ENCODE data around the gene SLC2A11. TPM values are rescaled to one million over a fixed set of nuclear protein-coding genes. Genes with fewer than 3 reads are reported as not detected.
A peak's percentile ranks its signal among the peaks of the same experiment; 100 is the strongest.
"Not testable (repeated sequence)": the region's sequence is repeated elsewhere in the genome, so short reads cannot be mapped to it uniquely, and the experiment has no call there.

SLC2A11 gene
- total RNA-seq, 1 experiment from 2014 or later, result not detected

DNA sequence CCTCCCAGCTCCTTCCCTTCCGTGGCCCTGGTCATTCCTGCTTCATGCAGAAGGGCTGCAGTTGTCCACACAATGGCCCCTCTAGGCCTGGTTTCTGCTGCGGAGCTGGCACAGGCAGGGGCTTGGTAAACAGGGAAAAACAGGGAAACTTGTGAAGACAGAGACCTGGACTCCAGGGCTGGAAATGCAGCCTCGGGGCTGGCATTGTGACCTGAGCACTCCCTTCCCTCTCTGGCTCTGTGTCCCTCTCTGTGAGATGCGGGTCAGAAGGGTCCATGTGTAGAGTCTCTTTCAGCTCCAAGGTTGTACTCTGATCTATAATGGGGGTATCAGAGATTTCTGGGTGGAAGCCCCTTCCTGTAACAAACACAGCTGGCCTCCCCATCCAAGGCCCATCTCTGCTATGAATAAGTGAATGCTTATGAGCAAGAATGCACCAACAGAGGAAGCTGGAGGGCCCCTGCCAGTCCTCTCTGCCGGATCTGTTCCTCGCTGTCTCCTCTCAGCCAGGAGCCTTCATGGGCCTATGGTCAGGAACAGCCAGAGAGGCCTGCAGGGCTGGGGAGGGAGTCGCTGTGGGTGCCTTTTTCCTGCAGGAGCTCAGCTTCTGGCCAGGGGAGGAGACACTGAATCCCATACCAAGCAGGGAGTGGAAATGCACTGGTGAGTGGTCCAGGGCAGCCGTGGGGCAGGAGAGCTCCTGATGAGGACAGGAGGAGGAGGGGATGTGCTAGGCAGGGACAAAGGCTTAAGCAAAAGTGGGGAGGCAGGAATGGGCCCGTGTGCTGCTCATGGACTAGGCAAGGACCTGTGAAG lies 12.2 kb upstream of the SLC2A11 start:
- in situ Hi-C loops (cut with HindIII; ENCODE audit: low sequenced_read_pairs), result no loop called here
- no peak for DNase-seq (ENCODE audit: low spot score)

DNA sequence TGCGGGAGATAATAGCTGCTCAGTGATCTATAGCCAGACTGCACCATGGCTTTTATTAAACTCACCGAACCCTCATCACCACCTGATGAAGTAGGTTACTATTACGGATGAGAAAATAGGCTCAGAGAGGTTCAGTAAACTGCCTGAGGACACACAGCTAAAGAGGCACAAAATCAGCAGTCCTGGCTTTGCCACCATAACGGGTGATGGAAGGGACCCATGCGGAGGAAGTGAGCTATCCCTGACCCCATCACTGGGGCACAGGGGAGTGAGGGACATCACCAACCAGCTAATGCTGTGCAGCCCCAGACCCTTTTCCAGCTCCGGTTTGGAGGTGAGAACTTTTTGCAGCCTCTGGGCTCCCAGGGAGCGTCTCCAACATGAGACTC lies 11.6 kb upstream of the SLC2A11 start:
- in situ Hi-C loops (cut with HindIII; ENCODE audit: low sequenced_read_pairs), result no loop called here
- DNase-seq (ENCODE audit: low spot score), result no peak

DNA sequence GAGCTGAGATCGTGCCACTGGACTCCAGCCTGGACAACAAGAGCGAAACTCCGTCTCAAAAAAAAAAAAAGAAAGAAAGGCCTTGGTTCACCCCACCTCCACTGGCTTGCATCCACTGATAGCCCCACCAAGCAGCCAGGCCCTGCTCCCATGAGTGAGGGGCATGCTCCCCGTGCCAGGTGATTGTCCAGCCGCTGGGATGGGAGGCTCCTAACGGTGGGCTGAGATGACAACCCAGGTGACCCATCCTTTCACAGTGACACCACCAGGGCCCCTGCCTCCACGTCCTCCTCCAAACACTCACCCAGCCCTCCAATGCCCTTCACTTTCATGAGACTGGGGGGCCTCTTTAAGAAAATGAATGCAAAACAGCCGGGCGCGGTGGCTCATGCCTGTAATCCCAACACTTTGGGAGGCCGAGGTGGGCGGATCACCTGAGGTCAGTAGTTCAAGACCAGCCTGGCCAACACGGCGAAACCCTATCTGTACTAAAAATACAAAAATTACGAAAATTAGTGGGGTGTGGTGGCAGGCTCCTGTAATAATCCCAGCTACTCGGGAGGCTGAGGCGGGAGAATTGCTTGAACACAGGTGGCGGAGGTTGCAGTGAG lies 10.3 kb upstream of the SLC2A11 start:
- in situ Hi-C loops (cut with HindIII; ENCODE audit: low sequenced_read_pairs), result no loop called here
- no peak for DNase-seq (ENCODE audit: low spot score)

DNA sequence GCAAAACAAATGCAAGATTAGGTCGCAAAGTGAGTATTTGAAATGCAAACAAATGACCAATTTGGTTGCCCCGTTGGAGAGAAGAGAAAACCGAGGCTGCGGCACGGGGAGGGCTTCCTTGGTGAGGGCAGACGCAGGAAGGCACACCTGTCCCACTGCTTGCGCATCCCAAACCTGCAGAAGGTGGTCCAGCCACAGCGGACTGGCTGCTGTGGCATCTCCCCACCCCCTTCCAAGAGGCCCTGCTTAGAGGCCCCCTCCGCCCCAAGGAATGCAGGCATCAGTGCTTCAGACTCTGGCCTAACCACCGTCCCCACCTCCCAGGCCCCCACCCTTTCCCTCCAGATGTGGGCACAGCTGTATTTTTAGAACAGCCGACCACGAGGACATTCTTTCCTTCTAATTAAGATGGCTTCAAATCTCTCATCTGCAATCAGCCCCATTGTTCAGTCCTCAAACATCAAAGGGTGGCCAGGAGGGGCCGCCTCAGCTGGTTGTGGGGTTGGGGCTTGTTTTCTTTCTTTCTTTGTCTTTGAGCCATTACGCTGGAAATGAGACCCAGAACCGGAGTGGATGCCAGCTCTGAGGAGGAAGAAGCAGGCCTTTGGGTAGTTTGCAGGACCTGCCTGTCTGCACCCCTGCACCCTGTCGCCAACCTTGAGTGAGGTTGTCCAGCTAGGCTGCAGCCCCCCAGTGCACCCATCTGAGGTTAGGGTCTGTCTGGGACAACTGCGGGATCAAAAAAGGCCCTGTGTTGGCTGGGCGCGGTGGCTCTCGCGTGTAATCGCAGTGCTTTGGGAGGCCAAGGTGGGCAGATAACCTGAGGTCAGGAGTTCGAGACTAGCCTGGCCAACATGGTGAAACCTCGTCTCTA lies 9.4 kb upstream of the SLC2A11 start:
- no peak for DNase-seq (ENCODE audit: low spot score)
- in situ Hi-C loops (cut with HindIII; ENCODE audit: low sequenced_read_pairs), result no loop called here

DNA sequence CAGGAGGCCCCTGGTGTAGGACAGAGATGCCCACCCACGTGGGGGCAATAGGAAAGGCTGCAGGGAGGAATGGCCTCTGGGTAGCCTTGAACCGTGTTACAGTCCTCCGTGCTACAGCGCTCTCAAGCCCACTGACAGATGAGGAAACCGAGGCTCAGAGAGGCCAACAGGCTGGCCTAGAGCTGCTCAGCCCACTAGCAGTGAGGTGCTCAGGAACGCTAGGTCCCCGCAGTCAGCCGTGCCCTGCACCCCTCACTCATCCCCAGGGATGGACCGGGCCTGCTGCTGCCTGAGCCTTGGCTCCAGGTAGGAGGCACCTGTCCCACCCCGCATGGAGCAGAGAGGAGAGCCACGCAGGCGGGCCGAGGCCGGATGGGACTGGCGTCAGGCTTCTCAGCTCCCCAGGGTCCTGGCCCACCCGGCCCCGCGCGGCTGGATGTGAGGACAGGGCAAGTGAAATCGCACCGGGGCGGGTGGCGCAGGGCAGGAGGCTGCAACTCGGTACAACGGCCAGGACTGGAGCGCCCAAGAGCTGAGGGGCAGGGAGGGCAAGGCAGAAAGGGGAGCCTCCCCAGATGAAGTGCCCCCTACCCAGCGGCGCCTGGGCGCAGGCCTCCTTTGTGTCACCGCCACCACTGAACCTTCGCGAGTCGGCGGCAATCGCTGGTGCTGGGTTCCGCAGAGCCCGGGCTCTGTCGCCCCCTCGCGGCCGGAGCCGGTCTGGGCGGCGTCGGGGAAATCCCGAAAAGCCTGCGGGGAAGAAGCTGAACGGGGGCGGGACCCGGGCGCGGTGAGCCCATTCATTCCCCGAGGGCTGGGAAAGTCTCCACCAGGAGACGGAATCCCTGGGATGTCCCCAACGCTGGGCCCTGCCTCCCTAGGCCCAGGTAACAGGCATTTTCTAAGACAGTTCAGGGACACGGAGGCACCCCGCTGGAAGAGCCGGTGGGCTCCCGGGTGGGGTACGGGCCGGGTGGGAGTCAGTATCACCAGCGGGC lies 8.4 kb upstream of the SLC2A11 start:
- peak; percentile 69 for DNase-seq (ENCODE audit: low spot score)
- in situ Hi-C loops (cut with HindIII; ENCODE audit: low sequenced_read_pairs), result no loop called here

DNA sequence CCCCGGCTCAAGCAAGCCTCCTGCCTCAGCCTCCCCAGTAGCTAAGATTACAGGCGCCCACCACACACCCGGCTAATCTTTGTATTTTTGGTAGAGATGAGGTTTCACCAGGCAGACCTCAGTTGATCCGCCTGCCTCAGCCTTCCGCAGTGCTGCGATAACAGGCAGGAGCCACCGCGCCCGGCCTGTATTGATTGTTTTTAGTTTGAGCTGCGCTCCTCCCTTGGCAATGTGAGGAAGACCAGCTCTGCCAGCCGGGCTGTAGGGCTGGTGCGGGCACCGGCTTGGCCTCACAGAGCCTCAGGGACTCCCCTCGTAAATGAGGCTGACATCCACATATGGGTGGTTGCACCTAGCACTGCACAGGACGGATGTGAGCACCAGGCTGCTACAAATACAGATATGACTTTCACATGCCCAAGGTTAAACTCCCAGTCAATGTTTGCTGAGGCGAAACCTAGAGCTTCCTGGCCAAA lies 7.5 kb upstream of the SLC2A11 start:
- in situ Hi-C loops (cut with HindIII; ENCODE audit: low sequenced_read_pairs), result no loop called here

DNA sequence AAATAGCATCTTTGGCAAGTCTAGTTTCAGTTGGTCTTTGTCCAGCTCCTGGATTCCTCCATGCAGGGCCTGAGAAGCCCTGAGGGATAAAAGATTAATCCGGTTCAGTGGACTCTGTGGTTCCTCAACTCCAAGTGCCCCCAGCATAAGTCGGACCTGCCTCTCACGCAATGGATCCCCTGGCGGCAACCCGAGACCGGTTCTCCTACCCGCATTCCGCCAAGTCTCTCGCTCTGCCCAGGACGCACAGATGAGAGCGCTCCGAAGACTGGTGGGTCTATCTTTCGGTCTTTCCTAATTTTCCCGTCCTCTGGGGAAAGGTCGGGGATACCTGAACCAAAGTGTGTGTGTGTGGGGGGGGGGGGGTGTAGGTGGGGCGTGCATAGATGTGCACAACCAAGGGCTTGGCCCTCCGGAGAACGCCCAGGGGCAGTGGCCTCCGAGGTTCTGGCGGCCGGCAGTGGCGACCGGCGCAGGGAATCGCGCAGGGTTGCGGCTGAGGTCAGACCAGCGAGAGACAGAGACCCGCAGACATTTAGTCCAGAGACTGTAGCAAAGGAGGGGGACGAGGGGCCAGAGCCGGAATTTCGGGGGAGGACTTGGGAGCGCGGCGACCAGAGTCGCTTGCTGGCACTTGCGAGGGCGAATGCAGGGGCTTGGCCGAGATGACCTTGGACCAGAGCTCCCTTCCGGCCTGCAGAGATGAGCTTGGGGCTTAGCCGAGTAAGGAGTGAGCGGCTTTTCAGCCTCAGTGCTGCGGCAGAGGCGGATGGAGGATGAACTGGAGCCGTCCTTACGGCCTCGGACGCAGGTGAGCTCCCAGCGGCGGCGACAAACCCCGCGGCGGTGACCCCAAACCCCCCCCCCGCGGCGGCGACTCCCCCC lies 712 bp upstream of the SLC2A11 start:
- DNase-seq (ENCODE audit: low spot score), result peak; percentile 74
- in situ Hi-C loops (cut with HindIII; ENCODE audit: low sequenced_read_pairs), result no loop called here

More for the DNA sequence above, 7.5 kb upstream of the SLC2A11 start:
- DNase-seq (ENCODE audit: low spot score), result no peak

DNA sequence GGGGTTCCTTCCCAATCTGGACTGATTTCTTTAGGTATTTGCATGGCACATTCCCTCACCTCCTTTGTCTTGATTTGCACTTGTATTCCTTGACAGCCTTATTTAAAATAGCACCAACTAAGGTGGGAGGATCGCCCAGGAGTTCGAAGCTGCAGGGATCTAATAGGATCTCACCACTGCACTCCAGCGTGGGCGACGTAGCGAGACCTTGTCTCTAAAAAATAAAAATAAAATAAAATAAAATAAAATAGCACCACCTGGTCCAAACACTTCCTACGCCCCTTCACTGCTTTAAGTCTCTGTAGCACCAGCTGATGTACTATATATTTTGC lies 775 bp downstream of the SLC2A11 start:
- in situ Hi-C loops (cut with HindIII; ENCODE audit: low sequenced_read_pairs), result no loop called here
- no peak for DNase-seq (ENCODE audit: low spot score)

DNA sequence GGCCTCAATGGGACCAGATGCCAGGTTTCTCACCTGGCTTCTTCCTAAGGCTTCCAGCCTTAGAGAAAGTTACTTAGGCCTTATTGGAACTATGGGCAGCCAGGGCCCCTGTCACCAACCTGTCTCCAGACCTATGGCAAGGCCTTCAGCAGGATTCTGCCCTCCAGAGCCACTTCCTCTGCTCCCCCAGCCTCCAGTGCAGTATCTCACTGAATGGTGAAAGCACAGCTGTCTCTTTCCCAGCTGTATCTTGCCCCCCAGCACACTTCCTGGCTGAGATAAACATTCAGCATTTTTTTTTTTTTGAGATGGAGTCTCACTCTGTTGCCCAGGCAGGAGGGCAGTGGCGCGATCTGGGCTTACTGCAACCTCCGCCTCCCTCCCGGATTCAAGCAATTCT lies 1.5 kb downstream of the SLC2A11 start:
- DNase-seq (ENCODE audit: low spot score), result no peak
- in situ Hi-C loops (cut with HindIII; ENCODE audit: low sequenced_read_pairs), result no loop called here

DNA sequence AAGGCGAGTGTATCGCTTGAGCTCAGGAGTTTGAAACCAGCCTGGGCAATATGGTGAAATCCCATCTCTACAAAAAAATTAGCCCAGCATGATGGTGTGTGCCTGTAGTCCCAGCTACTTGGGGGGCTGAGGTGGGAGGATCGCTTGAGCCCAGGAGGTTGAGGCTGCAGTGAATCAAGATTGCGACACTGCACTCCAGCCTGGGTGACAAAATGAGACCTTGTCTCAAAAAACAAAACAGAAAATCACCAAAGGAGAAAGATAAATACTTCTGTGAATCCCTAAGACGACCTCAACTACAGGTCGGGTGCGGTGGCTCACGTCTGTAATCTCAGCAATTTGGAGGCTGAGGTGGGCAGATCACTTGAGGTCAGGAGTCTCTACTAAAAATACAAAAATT lies 2.5 kb downstream of the SLC2A11 start:
- in situ Hi-C loops (cut with HindIII; ENCODE audit: low sequenced_read_pairs); DNase-seq (ENCODE audit: low spot score): not testable (repeated sequence)

DNA sequence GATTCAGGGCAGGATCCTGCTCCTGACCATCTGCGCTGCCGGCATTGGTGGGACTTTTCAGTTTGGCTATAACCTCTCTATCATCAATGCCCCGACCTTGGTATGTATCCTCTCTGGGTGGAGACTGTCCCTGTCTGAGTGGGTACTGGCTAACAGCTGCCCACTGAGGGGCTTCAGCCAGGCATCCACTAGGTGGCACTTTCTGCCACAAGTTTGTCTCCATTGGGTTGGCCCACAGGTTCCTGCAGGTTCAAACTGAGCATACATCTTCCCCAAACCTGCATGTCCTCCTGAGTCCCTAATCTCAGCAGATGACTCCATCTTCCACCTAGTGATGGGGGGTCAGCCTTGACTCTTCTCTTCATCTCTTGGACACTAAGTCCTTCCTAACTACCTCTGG lies 4.4 kb downstream of the SLC2A11 start:
- DNase-seq (ENCODE audit: low spot score), result no peak

DNA sequence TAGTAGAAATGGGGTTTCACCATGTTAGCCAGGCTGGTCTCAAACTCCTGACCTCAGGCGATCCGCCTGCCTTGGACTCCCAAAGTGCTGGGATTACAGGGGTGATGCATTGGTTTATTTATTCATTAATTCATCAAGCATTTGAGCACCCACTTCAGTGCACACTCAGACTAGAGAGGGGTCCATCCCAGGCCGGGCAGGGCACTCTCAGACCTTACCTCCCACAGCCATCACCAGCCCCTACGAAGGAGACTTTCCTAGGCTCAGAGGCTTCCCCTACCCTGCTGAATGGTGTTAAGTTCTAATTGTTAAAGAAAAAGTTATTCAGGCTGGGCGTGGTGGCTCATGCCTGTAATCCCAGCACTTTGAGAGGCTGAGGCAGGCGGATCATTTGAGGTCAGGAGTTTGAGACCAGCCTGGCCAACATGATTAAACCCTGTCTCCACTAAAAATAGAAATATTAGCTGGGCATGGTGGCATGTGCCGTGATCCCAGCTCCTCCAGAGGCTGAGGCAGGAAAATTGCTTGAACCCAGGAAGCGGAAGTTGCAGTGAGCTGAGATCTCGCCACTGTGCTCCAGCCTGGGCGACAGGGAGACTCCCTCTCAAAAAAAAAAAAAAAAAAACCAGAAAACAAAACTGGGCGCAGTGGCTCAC lies 7.0 kb downstream of the SLC2A11 start:
- in situ Hi-C loops (cut with HindIII; ENCODE audit: low sequenced_read_pairs); DNase-seq (ENCODE audit: low spot score): not testable (repeated sequence)

More for the DNA sequence above, 4.4 kb downstream of the SLC2A11 start:
- in situ Hi-C loops (cut with HindIII; ENCODE audit: low sequenced_read_pairs), result no loop called here

DNA sequence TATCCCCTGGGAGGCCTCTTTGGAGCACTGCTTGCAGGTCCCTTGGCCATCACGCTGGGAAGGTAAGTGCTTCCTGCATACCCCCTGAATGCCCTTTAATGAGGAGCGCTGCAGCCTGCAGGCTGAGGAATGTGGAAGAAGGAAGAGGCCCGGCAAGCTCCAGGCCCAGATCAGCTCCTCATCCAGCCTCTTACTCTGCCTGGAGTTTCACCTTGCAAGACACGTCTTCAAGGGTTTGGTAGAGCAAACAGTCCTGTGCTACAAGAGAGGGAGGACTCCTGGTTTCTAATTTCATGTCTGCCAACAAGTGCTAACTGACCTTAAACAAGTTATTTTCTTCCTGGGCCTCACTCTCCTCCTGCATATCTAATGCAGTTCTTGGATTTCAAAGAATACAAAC lies 10.9 kb downstream of the SLC2A11 start:
- in situ Hi-C loops (cut with HindIII; ENCODE audit: low sequenced_read_pairs), result no loop called here
- no peak for DNase-seq (ENCODE audit: low spot score)

DNA sequence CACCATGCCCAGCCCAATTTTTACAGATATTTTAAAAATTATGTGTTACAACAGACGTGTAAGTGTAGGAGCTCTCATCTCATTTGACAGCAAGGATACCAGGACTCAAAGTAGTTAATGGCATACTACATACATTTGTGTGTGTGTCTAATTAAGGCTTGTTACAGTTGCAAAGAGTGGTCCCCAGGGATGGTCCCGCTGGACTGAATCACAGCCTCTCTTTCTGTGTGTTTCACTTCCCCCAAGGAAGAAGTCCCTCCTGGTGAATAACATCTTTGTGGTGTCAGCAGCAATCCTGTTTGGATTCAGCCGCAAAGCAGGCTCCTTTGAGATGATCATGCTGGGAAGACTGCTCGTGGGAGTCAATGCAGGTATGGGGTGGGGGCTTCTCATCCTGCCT lies 17.2 kb downstream of the SLC2A11 start:
- no peak for DNase-seq (ENCODE audit: low spot score)
- in situ Hi-C loops (cut with HindIII; ENCODE audit: low sequenced_read_pairs), result no loop called here

DNA sequence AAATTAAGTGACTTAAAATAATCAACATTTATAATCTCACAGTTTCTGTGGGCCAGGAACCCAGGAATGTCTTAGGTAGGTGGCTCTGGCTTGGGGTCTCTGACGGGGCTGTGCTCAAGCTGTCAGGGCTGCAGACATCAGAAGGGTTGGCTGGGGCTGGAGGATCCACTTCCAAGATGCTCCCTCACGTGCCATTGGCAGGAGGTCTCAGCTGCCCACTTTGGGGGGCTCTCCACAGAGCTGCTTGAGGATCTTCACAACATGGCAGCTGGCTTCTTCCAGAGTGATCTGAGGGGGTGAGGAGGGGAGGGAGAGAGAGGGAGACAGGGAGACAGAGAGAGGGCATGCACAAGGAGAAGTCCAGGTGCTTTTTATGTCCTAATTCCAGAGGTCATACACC lies 18.1 kb downstream of the SLC2A11 start:
- in situ Hi-C loops (cut with HindIII; ENCODE audit: low sequenced_read_pairs), result no loop called here

DNA sequence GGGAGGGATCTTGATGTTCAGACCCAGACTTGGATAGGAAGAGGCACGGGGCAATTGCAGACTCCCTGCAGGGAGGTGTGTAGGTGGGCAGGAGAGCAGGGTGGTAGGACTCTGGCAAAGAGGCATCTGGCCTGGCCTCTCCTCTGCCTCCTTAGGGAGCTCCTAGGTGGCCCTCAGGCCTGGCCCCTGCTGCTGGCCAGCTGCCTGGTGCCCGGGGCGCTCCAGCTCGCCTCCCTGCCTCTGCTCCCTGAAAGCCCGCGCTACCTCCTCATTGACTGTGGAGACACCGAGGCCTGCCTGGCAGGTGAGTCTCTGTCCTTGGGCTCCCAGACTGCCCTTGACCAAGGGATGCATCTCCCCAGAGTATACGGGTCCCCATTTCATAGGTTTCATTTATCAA lies 19.9 kb downstream of the SLC2A11 start:
- in situ Hi-C loops (cut with HindIII; ENCODE audit: low sequenced_read_pairs), result no loop called here
- no peak for DNase-seq (ENCODE audit: low spot score)

More for the DNA sequence above, 18.1 kb downstream of the SLC2A11 start:
- no peak for DNase-seq (ENCODE audit: low spot score)

DNA sequence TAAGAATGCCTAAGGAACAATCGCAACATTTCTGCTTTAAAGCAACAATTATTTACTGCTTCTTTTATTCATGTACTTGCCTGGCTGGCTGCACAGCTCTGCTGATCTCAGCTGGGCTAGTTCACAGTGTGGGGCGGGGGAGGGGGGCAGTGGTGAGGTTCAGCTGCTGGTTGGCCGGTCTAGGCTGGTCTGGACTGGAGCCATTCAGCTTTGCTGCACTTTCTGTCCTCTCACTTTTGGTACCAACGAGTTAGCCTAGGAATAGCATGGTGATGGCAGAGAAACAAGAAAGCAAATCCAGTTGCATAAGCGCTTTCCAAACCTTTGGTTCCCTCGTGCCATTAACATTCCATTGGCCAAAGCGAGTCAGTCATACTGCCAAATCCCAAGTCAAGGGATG lies 20.5 kb downstream of the SLC2A11 start:
- no peak for DNase-seq (ENCODE audit: low spot score)
- in situ Hi-C loops (cut with HindIII; ENCODE audit: low sequenced_read_pairs), result no loop called here
